ENCODE measurements around the gene IL4R.

IL4R gene

DNA sequence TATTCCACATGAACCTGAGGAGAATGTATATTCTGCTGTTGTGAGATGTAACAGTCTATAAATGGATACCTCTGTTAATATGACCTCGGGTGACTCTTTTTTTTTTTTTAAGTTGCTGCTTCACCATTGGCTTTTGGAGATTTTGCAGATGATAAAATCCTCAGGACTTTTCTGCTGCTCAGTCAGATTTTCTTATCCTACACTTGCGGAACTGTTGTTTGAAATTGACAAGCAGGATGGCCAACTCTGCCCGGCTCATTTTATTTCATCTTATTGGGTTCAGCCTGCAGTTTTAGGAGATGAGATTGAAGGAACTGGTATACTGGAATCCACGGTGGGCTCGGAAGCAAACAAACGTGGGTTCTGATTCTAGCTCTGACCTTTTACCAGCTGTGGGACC lies 19.3 kb downstream of the IL4R start:
- ATAC-seq: no peak

DNA sequence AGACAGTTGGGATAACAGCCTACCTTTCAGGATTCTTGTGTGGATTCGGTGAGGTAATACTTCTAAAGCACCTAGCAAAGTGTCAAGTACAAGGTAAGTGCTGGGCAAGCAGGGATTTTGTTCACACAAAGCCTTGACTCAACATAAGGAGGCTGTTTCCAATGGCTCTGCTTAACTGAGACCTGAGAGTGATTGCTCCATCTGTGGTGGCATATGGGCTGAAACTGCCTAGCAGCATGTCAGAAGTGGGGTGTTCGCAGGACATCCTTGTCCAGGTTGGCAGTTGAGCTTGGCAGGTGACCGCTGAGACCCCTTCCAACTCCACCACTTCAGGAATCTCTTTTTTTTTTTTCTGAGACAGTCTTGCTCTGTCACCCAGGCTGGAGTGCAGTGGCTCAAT lies 19.8 kb downstream of the IL4R start:
- ATAC-seq: no peak

DNA sequence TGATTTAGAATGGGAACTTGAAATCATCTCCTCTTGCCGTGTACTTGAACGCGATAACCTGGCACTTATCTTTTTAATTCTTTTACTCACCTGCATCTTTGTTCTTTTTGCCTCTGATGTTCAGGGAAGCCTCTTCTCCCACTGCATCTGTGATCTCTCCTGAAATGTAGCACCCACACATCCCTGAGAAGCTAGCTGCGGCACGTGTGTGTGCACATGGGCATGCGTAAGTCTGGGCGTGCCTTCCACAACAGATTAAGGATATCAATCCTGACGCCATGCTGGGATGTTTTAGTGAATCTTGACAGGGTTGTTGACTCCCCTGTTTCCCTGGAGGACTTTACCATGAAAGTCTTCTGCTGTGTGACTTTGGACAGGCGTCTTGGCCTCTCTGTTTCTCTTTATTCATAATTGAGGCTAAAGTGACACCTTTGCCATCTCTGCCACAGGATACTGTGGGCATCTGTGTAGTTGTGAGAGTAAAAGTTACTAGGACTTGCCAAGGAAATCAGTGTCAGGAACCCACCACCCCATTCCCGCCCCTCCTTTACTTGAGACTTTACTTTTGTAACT lies 20.5 kb downstream of the IL4R start:
- no peak for ATAC-seq

DNA sequence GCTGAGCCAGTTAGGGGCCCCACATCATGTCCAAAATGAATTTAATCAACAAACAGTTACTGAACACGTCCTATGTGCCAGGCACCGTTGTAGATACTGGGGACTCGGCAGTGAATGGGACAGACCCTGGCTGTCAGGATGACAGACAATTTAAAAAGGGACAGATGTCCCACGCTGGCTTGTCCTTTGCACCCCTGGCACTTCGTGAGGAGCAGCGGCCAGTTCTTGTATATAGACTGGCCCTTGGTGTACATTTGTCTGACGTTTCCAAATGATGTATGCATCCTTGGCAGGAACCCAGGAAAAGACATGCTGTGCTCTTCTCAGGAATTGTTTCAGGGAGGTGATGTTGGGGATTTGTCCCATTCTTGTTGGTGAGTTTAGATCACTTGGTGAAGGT lies 21.1 kb downstream of the IL4R start:
- ATAC-seq: no peak

DNA sequence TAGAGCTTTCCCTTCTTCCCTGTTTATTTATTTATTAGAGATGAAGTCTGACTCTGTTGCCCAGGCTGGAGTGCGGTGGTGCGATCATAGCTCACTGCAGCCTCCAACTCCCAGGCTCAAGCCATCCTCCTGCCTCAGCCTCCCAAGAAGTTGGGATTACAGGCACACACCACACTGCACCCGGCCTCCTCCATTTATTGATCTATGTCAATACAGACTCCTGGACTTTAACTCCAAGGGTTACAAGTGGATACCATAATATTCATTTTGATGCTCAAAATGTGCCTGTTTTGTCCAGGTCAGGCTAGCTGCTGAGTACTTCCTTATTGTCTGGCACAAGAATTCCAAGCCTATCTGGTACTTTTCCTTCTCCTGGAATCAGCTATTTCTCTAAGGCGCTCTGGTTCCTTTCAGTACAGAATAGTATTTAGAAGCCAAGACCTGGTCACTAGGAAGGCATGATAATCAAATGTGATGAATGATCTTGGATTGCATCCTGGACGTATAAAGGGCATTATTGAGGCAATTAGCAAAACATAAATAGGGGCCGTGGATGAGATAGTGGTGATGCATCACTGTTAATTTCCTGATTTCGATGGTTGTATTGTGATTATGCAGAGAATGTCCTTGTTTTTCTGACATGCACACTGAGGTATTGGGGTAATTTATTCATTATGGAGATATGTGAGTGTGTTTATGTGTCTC lies 21.7 kb downstream of the IL4R start:
- ATAC-seq: no peak

DNA sequence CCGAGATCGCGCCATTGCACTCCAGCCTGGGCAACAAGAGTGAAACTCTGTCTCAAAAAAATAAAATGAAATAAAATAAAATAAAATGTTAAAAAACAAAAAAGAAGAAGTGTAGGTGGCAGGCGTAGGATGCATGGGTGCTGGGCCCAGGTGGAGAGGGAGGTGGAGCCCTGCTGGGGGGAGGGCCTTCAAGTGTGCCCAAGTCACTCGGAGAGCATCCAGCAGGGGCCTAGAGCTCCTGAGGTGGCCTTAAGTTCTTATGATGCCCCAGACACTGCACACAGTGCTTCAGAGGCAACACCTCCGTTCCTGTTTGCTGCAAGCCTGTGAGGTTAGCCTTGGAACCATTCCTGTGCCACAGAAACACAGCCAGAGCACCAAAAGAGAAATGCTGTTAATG lies 23.2 kb downstream of the IL4R start:
- no peak for ATAC-seq

DNA sequence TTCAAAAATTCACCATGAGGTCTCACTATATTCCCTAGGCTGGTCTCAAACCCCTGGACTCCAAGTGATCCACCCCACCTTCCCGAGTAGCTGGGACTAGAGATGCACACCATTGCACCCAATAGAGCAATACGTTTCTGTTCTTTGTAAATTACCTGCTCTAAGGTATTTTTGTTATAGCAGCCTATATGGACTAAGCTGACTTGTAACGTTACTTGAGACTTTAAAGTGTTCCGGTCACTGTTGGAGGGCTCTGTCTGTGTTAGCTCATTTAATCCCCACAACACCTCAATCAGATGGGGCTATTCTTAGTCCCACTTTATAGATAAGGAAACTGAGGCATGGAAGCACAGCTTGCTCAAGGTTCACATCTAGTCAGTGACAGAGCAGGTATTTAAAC lies 25.4 kb downstream of the IL4R start:
- ATAC-seq: no peak

DNA sequence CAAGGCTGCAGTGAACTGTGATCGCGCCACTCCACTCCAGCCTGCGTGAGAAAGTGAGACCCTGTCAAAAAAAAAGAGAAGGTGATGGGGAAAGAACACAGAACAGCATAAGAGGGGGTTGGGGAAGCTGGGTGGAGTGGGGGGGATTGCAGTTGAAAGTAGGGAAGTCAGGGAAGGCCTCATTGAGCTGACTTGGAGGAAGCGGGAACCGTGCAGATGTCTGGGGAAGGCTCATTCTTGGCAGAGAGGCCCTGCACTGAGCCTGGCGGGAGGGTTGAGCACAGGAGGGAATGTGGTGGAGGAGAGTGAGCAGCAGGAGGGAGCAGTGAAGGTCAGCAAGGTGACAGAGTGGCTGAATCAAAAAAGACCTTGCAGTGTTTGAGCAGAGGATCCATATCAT lies 26.9 kb downstream of the IL4R start:
- no peak for ATAC-seq

DNA sequence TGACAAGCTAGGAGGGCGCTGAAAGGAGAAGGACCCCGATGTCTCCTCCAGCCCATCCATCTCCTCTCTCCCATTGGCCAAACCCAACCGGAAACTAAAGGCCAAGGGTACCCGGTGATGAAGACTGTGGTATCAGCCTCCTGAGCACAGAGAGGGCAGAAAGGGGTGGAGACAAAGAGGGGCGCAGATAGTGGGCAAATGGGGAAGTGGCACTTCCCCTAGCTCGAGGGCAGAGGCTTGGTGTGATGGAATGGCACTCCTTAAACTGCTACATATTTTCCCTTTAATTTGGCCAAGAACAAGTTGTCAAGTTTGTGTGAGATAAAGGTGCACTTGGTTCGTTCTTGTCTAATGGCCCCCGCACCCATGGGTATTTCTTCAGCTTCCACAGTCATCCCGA lies 27.8 kb downstream of the IL4R start:
- no peak for ATAC-seq

DNA sequence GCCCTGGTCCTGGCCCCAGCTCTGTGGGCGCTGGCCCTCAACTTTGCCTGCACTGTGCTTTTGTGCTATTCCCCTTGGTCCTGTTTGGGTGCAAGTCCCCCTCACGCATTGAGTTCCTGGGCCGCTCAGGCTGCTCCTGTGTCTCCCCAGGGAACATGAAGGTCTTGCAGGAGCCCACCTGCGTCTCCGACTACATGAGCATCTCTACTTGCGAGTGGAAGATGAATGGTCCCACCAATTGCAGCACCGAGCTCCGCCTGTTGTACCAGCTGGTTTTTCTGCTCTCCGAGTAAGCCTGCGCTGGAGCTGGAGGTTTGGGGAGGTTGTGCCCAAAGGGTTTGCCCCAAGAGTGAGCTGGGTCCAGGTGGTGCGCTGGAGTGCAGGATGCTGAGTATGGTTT lies 28.2 kb downstream of the IL4R start:
- no peak for ATAC-seq

DNA sequence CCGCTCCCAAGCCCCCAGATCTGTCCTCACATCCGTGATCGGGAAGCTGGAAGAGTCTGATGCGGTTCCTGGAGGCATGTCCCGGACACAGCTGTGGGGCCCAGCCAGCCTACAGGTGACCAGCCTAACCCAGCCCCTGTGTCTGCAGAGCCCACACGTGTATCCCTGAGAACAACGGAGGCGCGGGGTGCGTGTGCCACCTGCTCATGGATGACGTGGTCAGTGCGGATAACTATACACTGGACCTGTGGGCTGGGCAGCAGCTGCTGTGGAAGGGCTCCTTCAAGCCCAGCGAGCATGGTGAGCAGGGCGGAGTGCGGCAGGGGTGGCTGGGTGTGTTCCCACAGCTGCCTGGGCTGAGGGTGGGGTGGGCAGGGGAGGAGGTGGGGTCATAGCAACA lies 30.9 kb downstream of the IL4R start:
- ATAC-seq: no peak

DNA sequence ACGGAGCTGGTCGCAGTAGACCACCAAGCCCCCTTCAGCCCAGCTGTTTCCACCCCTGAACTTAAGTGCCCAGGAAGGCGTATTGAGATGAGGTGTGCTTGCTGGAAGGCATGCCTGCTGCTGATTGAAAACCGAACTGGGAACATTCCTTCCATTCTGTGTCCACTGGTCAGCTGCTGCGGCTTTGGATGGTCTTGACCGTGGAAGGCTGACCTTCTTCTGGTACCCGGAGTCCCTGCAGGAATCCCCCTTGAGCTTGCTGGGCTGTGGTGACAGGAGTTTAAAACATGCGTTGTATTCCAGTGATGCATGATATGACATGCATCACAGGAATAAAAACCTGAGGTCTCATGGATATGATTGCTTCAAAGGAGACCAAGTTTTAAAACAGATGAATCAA lies 31.4 kb downstream of the IL4R start:
- no peak for ATAC-seq

DNA sequence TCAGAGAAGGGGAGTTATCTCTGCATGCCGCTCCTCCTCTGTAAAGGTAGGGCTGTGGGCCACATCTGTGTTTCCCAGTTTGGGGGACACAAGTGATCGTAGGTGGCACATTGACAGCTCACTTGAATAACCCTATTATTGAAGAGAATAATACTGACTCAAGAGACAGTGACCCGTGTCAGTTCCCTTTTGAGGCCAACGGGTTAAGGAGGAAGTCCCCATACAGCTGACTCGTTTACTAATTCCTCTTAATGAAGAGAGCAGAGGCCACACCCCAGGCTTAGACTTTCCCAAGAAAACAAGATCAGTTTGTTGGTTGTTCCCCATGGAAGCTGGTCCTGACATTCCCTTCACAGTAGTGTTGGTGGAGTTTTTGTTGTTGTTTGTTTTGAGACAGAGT lies 33.0 kb downstream of the IL4R start:
- ATAC-seq: no peak

DNA sequence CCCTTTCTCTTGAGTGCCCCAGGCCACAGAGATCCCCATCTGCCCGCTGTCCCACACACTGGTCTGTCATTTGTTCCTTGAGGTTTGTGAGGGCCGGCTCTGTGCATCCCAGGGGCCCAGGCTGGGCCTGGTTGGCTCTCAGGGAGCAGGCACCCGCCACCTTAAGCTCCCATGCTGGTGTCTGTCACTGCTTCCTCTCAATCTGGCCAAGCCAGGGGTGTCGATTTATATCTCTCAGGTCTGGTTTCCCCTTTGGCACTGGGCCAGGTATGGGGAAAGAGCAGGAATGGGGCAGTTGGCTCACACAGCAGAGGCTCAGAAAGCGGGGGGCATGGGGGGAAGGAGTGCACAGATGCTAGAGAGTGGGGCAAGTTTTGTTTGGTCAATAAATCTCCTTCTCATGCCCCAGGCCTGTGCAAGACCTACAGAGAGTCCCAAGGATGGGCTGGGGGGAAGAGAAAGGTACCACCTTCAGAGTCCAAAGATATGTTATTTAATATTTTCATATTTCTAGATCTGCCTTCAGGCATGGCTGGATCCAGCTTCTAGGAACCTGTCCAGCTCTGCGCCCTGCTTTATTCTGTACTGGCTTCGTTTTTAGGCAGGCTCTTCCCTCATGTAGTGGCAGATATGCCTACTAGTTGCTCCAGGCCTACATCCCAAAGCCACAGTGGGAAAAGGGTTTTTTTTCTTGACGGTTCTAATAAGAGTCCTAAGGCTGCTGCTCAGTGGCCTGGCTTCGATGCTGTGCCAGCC lies 34.3 kb downstream of the IL4R start:
- no peak for ATAC-seq

DNA sequence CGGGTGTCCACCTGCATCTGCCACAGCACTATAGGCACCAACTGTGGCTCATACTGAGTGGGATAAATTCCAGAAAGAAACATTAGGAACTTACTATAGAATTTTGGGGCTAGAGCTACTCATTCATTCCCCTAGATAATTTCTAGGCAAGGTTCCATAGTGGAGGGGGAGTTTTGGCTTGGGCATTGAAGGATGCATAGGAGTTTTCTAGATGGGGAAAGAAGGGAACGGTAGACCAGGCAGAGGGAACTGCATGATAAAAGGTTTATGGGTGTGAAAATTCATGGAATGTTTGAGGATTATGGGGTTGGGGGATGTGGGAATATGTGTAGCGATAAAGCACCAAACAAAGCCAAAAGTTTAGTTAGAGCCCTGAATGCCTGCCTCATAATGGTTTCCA lies 35.5 kb downstream of the IL4R start:
- ATAC-seq: no peak

DNA sequence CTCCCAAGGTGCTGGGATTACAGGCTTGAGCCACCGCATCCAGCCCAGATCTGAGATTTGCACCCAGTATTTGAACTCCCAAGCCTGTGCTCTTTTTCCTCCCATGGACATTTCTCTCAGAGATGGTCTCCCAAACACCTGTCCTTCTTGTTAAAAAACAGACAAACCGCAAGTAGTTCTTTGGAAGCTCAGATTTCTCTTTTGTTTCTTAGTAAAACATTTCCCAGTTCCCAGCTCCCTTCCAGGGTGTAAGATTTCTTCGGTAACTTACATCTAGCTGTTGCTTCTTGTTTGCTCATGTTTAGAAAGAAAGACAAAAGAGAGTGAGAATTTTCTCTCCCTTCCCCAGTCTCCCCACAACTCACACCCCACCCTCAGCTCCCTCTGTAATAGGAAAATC lies 36.2 kb downstream of the IL4R start:
- no peak for ATAC-seq

DNA sequence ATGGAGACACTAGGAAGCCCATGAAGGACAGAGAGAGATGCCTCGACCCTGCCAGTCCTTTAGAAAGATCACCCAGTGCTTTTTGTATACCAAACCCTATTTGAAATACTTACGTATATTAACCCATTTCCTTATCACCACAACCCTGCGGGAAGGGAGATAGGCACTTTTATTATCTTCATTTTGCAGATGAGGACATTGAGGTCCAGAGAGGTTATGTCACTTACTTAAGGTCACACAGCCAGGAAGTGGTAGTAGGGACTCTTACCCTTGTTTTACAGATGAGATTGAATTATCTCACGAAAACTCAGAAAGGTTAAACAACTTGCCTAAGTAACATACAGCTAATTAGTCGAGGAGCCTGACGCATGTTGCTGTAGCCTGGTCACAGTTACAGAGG lies 38.2 kb downstream of the IL4R start:
- ATAC-seq: no peak

DNA sequence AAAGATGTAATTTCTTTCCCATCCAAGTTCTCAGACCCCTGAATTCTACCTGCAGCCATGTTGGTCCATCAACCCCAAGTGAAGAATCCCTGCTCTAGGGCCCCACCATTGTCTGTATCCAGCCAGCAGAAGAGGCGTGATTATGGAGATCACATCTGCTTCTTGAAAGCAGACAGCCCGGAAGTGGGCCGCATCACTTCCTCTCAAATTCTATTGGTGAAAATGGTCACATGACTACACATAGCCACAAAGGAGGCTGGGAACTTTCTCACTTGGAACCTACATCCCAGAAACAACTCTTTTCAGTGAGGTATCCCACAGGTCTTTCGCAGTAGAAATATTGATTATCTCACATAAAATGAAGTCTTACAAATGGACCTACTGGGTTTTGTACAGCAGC lies 40.1 kb downstream of the IL4R start:
- no peak for ATAC-seq

DNA sequence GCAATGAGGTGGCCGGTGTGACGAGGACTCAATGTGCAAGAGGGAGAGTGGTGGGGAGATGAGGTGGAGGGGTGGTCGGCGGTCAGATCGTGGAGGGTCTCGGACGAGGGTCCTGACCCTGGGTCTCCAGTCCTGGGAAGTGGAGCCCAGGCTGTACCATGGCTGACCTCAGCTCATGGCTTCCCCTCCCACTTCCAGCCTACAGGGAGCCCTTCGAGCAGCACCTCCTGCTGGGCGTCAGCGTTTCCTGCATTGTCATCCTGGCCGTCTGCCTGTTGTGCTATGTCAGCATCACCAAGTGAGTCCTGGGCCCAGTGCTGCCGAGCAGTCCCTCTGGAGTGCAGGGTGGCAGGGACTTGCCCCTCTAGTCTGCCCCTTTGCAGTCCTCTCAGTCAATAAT lies 41.8 kb downstream of the IL4R start:
- ATAC-seq: peak; percentile 48 to 67

DNA sequence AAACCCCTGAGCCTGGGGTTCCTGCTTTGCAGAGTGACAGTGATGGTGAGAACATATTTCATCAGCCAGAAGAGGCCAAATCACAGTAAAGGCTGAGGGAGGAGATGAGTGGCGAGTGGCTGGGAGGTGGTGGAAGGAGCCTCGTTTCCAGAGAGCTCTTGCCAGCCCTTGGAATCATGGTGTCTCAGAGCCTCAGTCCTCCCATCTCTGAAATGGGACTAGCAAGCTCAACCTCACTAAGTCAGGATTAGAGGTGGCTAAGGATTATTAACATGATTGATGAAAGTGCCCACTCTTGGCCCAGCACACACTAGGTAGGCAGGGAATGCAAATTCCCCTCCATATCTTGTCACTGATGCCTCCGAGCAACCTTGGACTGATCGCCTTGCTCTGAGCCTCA lies 43.0 kb downstream of the IL4R start:
- ATAC-seq: no peak

DNA sequence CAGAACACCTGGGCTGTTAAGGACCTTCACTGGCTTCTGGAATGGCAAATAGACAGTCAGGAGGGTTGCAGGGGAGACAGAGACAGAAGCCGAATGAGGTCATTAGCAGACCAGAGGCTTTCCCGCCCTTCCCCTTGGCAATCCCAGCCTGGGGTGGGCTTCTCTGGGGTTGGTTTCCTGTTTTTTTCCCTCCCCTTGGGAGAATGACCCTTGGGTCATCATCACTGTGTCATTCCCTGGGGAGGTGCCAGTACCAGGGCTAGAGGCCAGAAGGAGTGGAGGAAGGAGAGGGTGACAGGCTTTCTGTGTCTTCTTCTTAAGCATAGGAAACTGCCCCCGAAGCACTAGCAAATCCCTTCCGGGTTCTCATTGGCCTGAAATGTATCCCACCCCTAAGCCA lies 45.3 kb downstream of the IL4R start:
- ATAC-seq: no peak

DNA sequence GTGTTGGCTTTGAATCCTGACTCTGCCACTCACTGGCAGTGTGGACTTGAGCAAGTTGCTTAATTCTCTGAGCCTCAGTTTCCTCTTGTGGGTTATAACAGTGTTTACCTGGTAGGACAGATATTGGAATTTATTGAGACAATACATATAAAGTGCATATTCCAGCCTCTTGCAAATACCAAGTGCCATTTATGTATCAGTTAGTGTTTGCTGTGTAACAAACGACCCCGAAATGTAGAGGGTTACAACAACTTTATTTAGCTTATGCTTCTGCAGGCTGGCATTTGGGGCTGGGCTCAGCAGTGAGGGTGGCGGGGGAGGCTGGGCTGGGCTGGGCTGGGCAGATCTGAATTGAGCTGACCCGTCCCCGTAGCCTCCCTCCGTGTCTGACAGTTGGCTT lies 45.8 kb downstream of the IL4R start:
- ATAC-seq: no peak

DNA sequence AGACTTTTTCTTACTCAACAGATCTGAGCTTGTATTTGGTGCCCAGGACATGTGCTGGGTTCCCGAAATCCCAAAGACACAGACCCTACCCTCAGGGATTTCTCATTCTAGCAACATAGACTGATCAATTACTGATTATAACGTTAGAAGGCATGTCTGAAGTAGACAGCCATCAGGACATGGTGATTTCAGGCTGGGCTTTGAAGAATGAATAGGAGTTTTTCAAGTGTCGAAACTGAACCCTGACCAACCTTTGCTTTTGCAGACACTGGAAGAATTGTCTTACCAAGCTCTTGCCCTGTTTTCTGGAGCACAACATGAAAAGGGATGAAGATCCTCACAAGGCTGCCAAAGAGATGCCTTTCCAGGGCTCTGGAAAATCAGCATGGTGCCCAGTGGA lies 48.2 kb downstream of the IL4R start:
- ATAC-seq: no peak

DNA sequence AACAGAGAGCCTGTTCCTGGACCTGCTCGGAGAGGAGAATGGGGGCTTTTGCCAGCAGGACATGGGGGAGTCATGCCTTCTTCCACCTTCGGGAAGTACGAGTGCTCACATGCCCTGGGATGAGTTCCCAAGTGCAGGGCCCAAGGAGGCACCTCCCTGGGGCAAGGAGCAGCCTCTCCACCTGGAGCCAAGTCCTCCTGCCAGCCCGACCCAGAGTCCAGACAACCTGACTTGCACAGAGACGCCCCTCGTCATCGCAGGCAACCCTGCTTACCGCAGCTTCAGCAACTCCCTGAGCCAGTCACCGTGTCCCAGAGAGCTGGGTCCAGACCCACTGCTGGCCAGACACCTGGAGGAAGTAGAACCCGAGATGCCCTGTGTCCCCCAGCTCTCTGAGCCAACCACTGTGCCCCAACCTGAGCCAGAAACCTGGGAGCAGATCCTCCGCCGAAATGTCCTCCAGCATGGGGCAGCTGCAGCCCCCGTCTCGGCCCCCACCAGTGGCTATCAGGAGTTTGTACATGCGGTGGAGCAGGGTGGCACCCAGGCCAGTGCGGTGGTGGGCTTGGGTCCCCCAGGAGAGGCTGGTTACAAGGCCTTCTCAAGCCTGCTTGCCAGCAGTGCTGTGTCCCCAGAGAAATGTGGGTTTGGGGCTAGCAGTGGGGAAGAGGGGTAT lies 48.9 kb downstream of the IL4R start:
- no peak for ATAC-seq
